HG03432 (cell line): ENCODE results near the gene SOCS3.

Experiments used
- ATAC-seq: cut with Tn5 transposase; IDR thresholded peaks from one replicate; pipeline ENCODE4 v1.9.1; 2021; ENCODE audit warnings: mild to moderate bottlenecking, moderate library complexity; ENCODE audit not compliant: unreplicated experiment

The SOCS3 gene

DNA sequence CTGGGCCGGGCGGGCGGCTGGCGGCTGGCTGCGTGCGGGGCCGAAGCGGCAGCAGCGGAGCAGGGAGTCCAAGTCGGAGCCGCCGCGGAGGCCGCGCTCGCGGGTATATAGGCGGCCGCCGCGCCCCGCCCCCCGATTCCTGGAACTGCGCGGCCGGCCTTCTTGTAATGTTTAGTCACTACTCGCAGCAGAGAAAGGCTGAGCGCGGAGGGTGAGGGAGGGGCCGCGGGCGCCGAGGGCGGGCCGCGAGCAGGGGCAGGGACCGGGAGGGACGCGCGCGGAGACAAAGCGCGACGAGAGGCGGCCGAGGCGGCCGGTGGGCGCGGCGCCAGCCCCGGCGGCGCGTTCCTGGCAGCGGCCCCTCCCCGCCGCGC is at the start of gene SOCS3:
SOCS3 (minus strand) TSS at position 81 of the 374 bp plus-strand sequence. CDS start 982 bp downstream, outside the sequence.
- peak; percentile 47 for ATAC-seq

DNA sequence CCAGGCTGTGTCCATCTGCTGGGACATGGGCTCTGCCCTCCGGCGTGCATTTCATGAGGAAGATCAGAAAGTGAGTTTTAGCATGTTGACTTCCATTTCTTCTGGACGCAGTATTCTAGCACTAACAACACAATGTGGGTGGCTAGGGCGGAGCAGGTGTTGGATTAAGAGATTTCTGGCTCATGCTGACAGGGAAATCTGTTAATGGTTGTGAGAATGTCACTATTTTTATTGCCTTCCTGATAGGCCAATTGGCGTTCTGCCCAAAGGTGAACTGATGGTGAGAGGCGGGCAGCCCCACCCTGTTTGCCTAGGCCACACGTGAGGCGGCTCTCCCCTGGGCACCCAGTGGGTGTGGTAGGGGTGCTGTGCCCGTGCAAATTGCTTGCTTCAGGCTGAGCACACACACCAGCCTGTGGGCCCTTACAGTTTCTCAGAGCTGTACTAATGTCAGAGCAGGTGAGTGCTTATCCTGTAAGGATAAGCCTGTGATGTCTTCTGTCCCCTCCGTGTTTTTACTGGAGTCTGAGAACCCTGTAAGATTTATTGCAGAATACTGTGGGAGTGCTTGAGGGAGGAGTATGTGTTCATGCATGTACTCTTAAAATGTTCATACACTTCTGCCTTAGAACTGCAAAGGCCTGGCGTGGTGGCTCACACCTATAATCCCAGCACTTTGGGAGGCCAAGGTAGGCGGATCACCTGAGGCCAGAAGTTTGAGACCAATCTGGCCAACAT is 49.5 kb upstream of the SOCS3 start:
- no peak for ATAC-seq

DNA sequence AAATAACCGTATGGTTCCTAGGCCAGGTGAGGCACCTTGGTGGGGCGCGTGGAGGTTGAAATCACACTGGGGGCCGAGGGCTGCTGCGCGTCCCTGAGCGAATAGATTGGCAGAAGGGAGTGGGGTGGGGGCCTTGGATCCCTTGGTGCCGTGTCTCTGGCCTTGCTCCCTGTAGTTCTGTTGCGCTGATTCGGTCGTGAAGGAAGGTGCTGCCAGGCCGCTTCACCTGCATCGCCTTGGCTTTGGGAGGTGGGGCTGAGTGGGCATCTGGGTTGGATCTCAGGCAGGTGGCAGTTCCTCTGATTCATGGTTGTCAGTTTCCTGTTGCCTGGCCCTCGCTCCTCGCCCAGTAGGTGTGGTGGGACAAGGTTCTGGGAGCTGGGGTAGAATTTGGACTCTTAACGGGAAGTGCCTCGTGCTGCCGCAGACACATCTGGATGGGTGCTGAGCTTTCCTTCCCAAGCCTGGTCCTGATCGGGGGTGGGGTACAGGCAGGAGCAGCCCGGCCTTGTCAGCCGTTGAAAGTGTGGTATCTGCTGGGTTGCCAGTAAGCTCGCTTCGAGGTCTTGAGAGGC is 48.7 kb upstream of the SOCS3 start:
- ATAC-seq, result no peak

GRCh38 chr17:78407387-78408000 is 47.6 kb upstream of the SOCS3 start:
- no peak for ATAC-seq

GRCh38 chr17:78406920-78407319 is 47.0 kb upstream of the SOCS3 start:
- no peak for ATAC-seq

DNA sequence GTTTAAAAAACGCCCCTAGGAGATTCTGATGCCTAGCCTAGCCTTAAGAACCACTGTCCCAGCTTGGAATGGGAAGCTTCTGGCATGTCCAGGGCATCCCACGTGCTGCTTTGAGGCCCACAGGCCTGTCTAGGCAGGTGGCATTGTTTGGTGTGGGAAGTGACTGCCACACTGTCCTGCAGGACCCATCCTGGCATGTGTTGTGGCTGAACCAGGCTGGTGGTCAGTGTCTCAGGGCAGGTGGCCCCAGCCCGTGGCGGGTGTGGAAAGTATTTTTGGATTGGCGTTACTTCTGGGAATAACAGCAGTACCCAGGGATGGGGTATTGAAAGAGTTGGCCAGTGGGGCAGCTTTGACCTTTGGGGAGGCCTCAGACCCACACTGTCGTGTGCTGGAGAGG is 46.5 kb upstream of the SOCS3 start:
- ATAC-seq, result no peak

DNA sequence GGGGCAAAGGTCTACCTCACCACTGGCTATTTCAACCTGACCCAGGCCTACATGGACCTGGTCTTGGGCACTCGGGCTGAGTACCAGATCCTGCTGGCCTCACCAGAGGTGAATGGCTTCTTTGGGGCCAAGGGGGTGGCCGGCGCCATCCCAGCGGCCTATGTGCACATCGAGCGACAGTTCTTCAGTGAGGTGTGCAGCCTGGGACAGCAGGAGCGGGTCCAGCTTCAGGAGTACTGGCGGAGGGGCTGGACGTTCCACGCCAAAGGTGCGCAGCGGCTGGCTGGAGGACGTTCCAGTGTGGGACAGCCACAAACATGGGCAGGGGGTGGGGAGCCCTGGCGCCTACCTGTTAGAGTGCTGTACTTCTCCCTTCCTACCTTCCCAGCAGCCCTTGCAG is 43.9 kb upstream of the SOCS3 start:
- ATAC-seq, result no peak

GRCh38 chr17:78401891-78402290 is 42.0 kb upstream of the SOCS3 start:
- no peak for ATAC-seq

DNA sequence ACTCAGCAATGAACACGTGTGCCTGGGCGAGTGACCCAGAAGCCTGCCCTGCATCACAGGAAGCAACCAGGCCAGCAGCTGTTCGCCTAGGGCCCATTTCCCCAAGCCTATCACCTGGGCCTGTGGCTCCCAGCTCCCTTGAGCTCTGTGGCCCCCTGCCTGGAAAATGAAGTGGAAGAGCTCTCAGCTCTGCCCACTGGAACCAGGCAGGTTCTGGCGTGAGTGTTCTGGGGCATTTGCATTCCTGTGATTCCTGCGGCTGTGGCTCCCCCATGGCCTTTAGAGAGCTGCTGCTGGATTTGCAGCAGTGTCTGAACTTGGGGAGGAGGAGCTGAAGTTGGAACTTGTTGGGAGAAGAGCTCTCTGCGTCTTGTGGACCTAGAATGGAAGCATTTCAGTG is 41.4 kb upstream of the SOCS3 start:
- ATAC-seq, result no peak

- ATAC-seq, result no peak
Measured at GRCh38 chr17:78400581-78401240, 40.8 kb upstream of the SOCS3 start.

- ATAC-seq, result no peak
Measured at GRCh38 chr17:78399693-78400144, 39.8 kb upstream of the SOCS3 start.

DNA sequence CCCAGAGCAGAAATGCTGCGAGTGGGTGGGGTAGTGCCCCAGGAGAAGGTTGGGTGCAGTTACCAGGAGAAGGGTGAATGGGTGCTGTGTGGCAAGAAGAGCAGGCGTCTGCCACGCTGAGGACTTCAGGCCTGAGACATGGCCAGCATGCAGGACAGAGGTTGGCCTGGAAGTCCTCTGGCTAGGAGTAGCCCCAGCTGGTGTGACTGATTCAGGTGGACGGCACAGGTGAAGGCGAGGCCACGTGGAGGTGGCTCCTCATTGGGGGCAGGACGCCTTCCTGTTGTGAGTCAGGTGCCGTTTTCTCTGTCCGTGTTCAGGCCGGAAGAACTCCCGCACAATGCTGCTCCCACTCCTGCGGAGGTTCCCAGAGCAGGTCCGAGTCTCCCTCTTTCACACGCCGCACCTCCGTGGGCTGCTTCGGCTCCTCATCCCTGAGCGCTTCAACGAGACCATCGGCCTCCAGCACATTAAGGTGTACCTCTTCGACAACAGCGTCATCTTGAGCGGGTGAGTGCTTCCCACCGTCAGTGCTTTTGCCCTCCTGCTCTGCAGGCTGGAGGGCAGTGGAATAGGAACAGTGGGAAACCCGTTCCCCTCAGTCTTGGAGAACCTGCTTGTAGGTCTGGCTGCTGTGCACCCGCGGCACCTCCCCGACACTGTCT is 39.3 kb upstream of the SOCS3 start:
- no peak for ATAC-seq

GRCh38 chr17:78398390-78398789 is 38.5 kb upstream of the SOCS3 start:
- no peak for ATAC-seq

- ATAC-seq, result no peak
Measured at GRCh38 chr17:78397681-78398101, 37.8 kb upstream of the SOCS3 start.

DNA sequence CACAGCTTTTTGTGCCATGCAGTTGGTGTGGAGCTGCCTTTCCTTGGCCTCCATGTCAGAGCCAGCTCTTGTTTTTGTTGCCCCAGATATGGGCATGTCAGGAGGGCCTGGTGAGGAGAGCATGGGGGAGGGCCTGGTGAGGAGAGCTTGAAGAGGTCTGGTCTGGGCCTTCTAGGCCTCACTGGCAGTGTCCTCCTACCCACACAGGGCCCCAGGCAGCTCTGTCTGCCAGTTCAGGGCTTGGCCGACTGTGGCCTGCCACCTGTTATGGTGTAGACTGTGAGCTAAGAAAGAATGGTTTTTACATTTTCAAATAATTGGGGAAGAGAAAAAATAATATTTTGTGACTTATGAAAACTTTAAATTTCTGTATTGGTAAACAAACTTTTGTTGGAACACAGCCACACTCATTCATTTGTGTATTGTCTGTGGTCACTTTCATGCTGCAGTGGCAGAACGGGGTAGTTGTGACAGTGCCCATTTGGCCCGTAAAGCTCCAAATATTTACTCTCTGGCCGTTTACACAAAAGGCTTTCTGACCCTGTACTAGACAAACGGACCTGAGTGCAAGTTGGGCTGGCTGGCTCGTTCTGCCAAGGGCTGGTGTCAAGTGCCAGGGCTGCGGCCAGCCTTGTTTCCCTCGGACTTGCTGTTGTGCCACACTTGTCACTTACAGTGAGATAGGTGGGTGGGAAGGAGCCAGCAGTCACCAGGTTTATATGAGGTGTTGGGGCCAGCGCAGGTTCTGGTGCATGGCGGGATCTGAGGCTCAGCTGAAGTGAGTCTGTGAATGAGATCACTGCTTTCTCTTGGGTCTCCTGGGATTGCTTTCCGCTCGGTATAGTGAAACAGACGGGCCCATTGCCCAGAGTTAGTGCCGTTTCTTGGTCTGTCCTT is 36.8 kb upstream of the SOCS3 start:
- ATAC-seq, result no peak

DNA sequence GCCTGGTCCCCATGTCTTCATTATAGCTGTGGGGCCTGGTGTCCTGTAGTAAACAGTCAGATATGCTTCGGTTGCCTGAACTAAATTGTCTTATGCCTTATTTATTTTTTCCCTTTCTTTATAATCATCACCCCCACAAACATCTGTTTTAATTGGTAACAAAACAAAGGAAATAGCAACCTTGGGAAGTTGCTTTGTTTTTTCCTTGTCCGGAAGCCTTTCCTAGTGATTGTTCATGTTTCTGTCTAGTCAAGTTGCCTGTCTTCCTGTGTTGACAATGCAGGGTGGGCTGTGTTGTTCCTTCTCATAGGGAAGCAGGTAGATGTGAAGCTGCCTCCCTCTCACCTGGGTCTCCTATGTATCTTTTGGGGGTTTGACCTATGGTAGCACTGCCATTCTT is 35.3 kb upstream of the SOCS3 start:
- no peak for ATAC-seq

- no peak for ATAC-seq
Measured at GRCh38 chr17:78394209-78394608, 34.3 kb upstream of the SOCS3 start.

DNA sequence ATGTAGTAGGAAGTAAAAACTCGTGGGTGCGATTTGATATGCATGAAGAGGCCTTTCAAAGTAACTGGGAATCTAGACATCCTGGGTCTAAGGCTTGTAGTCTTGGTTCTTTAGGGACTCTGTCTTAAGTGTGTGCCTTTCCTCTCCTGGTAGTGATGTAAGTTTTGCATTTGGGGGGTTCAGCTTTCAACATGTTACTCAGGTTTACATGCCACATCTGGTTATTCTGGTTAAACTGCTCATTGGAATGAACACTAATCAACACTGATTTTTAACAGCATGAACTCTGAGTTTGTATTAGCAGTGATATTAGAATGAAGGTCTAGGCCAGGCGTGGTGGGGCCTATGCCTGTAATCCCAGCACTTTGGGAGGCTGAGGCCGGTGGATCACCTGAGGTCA is 33.7 kb upstream of the SOCS3 start:
- ATAC-seq, result no peak

- no peak for ATAC-seq
Measured at GRCh38 chr17:78392295-78392694, 32.4 kb upstream of the SOCS3 start.

- no peak for ATAC-seq
Measured at GRCh38 chr17:78391843-78392242, 32.0 kb upstream of the SOCS3 start.
